ENCODE measurements around the gene CCDC60. TPM values are rescaled to one million over a fixed set of nuclear protein-coding genes. Genes with fewer than 3 reads are reported as not detected.
"Not testable (repeated sequence)": the region's sequence is repeated elsewhere in the genome, so short reads cannot be mapped to it uniquely, and the experiment has no call there.

Gene CCDC60
- total RNA-seq, 2 donors from 2014 or later: not detected

DNA sequence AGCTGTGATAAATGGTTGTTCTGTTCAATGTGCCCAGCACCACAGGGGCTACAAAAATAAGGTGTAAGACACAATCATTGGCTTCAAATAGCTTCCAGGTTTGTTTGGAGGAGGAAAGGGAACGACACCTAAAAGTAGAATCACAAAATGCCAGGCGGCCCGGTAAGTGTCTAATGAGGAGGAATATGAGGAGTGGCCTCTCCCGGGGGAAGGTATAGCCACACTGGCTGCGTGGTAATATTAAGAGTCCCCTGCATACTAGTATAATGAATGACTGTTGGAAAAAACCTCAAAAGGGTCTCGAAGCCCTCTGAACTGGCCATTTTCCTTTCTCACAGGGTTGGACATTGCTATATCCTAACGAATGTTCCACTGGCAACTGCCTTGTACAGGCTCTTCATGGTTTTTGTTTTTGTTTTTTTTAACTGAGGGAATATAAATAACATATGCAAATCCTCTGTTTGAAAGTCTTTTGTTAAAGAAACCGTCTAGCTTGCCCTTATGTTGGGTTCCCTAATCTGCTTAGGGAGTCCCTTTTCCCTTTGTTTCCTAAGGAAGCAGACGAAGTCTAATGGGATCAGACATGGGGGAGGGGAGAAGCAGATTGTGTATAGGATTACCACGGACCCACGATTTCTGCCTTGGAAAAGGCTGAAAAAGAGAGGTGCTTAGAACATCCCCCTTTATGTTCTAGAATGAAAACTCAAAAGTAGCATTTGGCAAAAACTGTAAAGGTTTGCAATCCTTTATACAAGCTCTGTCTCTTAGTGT is 4.2 kb downstream of the CCDC60 start:
- DNase-seq (ENCODE audit: low spot score): no peak
- Histone ChIP-seq H3K36me3 (no peaks in the 10 kb centered on the region), H3K27me3 (no peaks in the 10 kb centered on the region), H3K4me3 (no peak overlapping the region), H3K9me3 (no peaks in the 10 kb centered on the region), H3K4me1 (no peaks in the 10 kb centered on the region), H3K27ac (no peak overlapping the region)
- TF ChIP-seq CTCF (IDR thresholded peaks at IDR 0.05): no peak

DNA sequence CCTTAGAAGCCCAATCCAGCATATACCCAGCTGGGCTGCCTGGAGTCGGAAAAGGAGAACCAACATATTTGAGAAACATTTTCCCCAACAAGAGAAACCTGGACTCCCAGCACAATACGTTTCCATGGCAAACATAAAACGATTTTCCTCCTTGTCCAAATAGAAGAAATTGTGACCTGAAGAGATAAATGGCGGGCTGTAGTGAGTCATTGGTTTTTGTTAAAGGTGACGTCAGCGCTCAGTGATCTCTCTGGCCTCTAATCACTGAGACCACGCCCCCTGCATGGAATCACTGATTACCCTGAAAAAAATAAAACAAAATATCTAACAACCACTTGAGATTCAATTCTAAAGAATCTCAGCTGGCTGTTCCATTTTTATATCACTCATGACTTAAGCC is 6.0 kb downstream of the CCDC60 start:
- Histone ChIP-seq H3K4me3 (no peak overlapping the region), H3K27ac (no peak overlapping the region), H3K36me3 (no peaks in the 10 kb centered on the region), H3K9me3 (no peaks in the 10 kb centered on the region), H3K27me3 (no peaks in the 10 kb centered on the region), H3K4me1 (no peaks in the 10 kb centered on the region)
- no peak for TF ChIP-seq CTCF (IDR thresholded peaks at IDR 0.05)
- DNase-seq (ENCODE audit: low spot score): no peak

- no peak for TF ChIP-seq CTCF (IDR thresholded peaks at IDR 0.05)
- Histone ChIP-seq H3K4me1 (no peaks in the 10 kb centered on the region), H3K4me3 (no peak overlapping the region), H3K9me3 (no peaks in the 10 kb centered on the region), H3K27ac (no peak overlapping the region), H3K27me3 (no peaks in the 10 kb centered on the region), H3K36me3 (no peaks in the 10 kb centered on the region)
- no peak for DNase-seq (ENCODE audit: low spot score)
These were observed 6.5 kb downstream of the CCDC60 start for GRCh38 chr12:119341020-119341419.

DNA sequence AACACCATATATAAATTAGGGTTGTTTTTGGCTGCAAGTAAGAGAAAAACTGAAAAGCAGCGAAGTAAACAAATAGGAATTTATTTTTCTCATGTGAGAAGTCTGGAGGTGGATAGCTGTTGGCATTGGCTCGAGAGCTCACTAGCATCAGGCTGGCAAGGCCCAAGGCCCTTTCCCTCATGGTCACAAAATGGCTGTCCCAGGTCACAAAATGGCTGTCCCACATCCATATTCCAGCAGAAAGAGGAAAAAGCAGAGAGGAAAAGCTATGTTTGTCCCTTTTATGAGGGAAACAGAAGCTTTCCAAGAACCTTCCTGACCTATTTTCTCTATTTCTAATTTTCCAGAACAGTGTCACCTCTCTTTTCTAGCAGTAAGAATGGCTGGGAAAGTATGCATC is 7.5 kb downstream of the CCDC60 start:
- no peak for DNase-seq (ENCODE audit: low spot score)
- Histone ChIP-seq H3K27me3 (no peaks in the 10 kb centered on the region), H3K9me3 (no peaks in the 10 kb centered on the region), H3K27ac (no peak overlapping the region), H3K36me3 (no peaks in the 10 kb centered on the region), H3K4me3 (no peak overlapping the region), H3K4me1 (no peaks in the 10 kb centered on the region)
- TF ChIP-seq CTCF (IDR thresholded peaks at IDR 0.05): no peak

GRCh38 chr12:119343130-119343529 is 8.6 kb downstream of the CCDC60 start:
- H3K4me3 ChIP-seq: no peak overlapping the region
- TF ChIP-seq CTCF (IDR thresholded peaks at IDR 0.05): no peak
- H3K36me3 ChIP-seq: no peaks in the 10 kb centered on the region
- no peaks in the 10 kb centered on the region for H3K27me3 ChIP-seq
- no peak for DNase-seq (ENCODE audit: low spot score)
- H3K4me1 ChIP-seq: no peaks in the 10 kb centered on the region
- no peaks in the 10 kb centered on the region for H3K9me3 ChIP-seq
- H3K27ac ChIP-seq: no peak overlapping the region

- H3K36me3 ChIP-seq: no peaks in the 10 kb centered on the region
- H3K27me3 ChIP-seq: no peaks in the 10 kb centered on the region
- H3K27ac ChIP-seq: no peak overlapping the region
- H3K9me3 ChIP-seq: no peaks in the 10 kb centered on the region
- DNase-seq (ENCODE audit: low spot score): no peak
- no peak for TF ChIP-seq CTCF (IDR thresholded peaks at IDR 0.05)
- no peak overlapping the region for H3K4me3 ChIP-seq
- no peaks in the 10 kb centered on the region for H3K4me1 ChIP-seq
These were observed 19.6 kb downstream of the CCDC60 start for GRCh38 chr12:119354172-119354571.

DNA sequence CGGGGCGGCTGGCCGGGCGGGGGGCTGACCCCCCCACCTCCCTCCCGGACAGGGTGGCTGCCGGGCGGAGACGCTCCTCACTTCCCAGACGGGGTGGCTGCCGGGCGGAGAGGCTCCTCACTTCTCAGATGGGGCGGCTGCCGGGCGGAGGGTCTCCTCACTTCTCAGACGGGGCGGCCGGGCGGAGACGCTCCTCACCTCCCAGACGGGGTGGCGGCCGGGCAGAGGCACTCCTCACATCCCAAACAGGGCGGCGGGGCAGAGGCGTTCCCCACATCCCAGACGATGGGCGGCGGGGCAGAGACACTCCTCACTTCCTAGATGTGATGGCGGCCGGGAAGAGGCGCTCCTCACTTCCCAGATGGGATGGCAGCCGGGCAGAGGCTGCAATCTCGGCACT is 25.8 kb downstream of the CCDC60 start:
- not testable (repeated sequence) for H3K27me3 ChIP-seq; H3K36me3 ChIP-seq; H3K4me3 ChIP-seq; H3K4me1 ChIP-seq; H3K27ac ChIP-seq; H3K9me3 ChIP-seq; DNase-seq (ENCODE audit: low spot score)

Measured in right atrium auricular region (tissue), 2 donors.